HG03457 (cell line): ENCODE data around the gene ATP8A2.
"Not testable (repeated sequence)": the region's sequence is repeated elsewhere in the genome, so short reads cannot be mapped to it uniquely, and the experiment has no call there.

Experiments used
- ATAC-seq: cut with Tn5 transposase; IDR thresholded peaks from one replicate; pipeline ENCODE4 v1.9.1; 2021; ENCODE audit warnings: moderate number of reproducible peaks; ENCODE audit not compliant: unreplicated experiment

ATP8A2 gene

DNA sequence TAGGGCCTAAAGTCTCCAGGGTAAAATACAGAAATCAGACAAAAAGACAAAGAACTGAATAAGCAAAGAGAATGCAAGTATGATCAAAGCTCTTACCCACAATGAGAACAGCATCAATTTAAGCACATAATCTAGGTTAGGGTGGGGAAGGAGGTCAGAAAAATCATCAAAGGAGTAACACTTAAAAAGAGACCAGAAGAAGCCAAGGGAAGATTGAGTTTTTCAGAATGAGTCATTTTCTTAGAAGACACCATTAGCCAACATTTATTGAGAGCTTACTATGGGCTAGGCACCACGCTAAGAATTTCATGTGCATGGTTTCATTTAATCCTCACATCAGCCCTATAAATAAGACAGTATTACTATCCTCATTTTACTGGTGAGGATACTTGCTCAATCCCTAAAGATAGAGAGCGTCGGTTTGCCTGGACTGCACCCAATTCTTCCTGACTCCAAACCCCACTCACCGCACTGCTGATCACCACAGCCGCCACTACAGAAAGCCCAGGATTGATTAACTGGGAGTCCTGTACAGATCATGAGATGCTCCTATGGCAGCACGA is 681.7 kb downstream of the ATP8A2 start:
- ATAC-seq, result no peak

DNA sequence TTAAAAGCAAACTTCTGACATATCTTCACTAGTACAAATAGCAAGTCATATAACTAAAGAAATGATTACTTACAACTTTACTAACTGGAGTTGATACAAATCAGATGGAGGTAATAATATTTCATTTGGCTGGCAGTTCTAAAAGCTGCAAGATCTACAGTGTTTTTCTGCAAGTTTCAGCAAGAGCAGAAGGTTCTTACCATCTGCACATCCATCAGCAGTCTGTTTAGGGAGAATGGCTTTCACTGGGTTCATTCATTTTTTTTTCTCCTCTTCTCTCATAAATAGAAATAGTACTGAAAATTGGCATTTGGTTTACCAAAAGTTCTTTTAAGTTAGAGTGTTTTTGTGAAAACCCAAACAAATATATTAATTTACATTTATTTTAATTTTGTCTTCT is 683.1 kb downstream of the ATP8A2 start:
- no peak for ATAC-seq

DNA sequence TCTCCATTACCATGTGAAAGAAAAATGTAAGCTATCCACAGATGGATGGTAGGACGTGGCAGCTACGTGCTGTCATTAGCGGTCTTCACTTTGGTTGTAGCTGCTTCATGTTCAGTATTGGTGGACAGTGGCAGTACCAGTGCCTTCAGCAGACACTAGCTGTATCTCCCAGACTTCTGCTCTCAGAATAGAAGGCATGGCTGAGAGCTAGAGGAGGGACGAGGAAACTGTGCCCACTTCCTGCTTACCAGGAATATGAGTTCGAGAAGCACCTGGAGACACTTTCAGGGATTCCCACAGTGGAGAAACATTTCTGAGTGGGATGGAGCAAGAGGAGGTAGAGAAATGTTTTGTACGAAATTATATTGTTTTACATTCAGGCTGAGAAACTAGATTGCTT is 686.9 kb downstream of the ATP8A2 start:
- no peak for ATAC-seq

DNA sequence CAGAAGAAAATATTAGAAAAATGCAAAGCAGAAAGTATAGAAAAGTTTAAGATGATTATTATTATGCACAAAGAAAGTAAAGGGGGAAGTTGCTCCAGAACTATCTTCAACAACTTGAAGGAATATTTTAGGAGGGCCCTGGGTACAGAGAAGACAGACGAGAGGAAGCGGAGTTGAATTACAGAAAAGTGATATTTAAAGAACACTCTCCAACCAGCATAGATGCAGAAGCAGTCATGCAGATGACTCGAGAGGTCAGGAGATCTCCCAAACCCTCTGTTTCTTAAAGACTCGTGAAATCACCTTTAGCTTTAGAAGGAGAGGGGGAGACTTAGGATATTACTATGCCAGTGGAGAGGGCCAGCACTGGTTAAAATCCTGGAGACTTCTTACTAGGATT is 688.6 kb downstream of the ATP8A2 start:
- no peak for ATAC-seq

DNA sequence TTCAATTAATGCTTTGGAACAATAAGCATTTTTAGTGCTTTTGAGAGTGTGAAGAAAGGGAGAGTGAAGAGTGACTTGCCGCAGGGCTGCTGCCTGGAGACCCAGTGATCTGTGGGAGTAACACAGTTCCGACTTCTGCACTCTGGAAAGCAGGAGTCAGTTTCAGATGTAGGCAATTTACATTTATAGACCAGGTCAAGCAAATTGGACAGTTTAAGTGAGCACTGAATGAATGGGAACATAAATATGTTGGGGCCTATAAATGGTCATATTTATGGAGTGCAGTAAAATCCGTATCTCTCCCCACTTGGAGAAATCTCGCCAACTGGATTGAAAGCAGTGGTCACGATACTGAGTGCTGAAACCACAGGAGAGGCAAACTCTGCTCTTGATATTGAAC is 689.5 kb downstream of the ATP8A2 start:
- no peak for ATAC-seq

DNA sequence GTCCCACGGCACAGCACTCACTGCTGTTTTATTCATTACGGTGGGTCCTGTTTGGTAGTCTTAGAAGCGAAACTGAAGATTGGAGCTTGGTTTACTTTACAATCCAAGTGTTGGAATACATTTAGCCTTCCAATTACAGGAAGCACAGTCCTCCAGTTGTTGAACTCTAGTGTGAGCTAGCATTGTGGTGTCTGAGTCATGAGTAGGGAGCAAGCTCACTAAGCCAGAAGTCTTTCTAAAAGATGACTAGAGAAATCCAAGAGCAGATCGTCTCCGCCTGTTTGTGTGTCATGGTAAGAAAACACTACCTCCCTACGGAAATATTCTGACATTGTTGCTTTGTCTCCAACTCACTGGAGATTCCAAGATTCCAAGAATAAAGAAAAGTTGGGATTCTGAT is 690.2 kb downstream of the ATP8A2 start:
- ATAC-seq, result no peak

DNA sequence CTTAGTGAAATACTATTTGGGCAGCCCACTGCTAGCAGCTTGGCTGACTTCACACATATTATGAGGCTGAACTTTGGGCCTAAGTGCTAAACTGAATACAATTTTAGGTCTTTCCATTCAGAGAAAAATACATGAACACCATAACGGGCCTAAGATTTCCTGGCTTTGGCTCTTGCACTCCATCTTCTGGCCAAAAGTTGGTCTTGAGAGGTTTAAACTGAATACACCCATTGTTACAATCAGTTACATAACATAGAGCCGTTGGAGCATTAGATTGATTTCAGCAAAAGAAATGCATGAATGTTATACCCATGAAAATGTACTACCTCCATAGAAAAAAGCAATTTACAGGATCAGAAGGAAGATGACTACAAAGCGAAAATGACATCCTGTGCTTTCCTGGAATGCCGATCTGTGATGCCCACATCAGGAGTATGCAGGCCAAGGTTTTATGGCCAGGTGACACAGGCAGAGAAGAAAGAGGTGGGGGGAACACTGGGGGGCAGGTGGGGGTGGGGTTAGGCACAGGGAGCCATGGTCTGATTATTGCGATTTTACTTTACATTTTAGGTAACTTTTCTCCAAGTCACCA is 691.2 kb downstream of the ATP8A2 start:
- ATAC-seq, result no peak

DNA sequence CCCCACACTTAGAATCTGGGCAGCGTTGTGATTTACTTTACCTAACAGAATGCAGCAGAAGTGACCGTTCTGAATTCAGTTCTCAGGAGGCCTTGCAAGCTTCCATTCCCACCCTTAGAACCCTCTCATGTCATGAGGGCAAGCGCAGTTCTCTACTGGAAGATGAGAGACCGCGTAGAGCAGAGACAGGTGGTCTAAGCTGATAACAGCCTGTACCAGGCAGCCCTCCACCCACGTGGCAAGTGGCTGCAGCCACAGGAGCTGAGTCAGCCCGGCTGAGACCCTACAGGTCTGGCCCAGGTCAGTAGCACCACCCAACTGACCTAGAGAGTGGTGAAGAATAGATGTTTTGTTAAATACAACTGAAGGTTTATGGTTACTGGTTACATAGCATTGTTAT is 694.7 kb downstream of the ATP8A2 start:
- not testable (repeated sequence) for ATAC-seq

DNA sequence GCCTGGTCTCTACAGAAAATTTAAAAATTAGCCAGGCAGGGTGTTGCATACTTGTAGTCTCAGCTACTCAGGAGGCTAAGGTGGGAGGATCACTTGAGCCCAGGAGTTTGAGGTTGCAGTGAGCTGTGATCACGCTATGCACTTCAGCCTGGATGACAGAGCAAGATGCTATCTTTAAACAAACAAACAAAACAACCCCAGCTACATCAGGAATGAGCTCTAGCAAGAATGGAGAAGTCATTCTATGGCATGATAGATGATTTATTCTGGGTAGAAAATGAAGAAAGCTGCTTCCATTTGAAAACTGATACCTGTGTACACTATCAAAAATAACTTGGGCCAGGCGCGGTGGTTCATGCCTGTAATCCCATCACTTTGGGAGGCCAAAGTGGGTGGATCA is 695.8 kb downstream of the ATP8A2 start:
- no peak for ATAC-seq

DNA sequence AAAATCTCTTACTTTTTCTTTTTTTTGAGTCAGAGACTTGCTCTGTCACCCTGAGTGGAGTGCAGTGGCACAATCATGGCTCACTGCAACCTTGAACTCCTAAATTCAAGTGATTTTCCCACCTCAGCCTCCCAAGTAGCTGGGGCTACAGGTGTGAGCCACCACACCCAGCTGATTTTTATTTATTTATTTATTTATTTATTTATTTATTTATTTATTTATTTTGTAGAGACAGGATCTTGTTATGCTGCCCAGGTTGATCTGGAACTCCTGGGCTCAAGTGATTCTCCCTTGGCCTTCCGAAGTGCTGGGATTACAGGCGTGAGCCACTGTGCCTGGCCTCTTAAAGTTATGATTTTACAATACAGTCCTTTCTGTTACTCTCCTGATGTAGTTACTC is 696.6 kb downstream of the ATP8A2 start:
- ATAC-seq, result not testable (repeated sequence)

DNA sequence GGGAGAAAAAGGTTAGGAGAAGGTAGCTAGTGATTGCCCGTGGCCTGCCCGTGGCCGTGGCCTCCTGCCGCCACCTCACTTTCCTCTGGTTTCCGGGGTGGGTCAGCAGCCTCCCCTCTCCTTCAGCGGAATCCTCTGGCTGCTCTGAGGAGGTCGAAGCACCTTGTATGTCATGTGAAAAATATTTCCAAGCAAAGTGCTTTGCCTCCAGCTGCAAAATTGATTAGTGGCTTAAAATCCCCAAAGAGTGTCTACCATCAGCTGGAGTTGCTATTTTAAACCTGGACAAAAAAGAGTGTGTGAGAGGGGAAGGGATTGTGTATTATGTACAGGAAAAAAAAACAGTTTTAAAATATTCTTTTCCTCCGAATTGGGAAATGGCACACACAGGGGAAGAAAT is 697.9 kb downstream of the ATP8A2 start:
- not testable (repeated sequence) for ATAC-seq

DNA sequence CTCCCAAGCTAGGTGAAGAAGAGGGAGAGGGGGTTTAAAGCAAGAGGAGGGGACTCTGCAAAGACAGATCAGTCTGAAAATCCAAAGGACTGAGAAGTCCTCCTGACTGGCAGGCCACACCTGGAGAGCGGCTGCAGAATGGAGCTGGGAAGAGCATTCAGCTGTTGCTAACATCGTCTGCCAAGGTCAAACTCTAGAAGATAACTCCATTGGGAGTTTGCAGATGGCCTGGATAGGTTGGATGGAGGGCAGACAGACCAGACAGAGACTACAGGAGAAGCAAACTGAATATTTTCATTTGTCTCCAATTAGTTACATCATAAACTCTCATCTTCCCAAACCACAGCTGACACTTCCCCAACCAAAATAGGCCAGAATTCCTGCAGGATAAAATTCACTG is 699.9 kb downstream of the ATP8A2 start:
- ATAC-seq, result no peak

DNA sequence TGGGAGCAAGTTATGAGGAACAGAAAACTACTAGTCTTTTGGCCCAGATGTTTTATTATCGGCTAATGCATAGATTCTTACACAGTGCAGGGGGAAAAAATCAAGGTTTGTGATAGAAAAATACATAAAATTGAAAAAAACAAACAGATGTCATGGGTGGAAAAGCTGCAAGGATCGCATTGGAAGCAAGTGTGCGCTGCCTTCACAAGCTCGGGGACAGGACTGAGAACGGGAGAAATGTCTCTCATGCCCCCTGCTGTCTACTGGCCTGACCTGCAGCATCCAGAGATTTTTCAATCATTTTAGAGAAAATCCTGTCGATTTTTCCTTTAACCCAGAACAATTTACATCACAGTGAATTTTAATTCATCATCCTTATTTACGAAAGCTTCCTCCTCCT is 700.6 kb downstream of the ATP8A2 start:
- ATAC-seq, result not testable (repeated sequence)

DNA sequence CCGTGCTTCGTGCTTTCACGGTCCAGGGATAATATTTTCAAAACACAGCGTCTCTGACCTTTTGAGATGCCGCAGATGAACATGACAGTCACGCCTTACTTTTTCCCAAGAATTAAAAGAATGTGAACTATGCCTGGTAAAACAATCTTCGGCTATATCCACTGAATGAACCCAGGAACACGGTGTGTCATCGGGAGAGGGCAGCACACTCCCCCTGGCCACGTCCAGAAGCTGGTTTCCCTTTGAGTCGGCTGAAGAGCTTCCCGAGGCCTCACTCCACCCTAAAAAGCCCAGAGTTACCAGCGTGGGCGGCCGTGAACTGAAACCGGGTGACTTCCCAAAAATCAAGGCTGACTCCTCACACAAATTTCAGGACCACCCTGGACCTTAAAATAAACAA is 702.9 kb downstream of the ATP8A2 start:
- ATAC-seq, result no peak
